Duodenal mucosa (tissue), 2 donors: ENCODE data around the gene DNER.

Experiments
- H3K27ac ChIP-seq: one replicate; pipeline ENCODE4 v1.7.0; 2013; ENCODE audit warnings: low read depth, low read length
- H3K27me3 ChIP-seq, 2 donors: one replicate each; pipeline ENCODE4 v1.7.0; 2013; ENCODE audit warnings: low read length in 2 of 2, control low read depth in 1 of 2; ENCODE audit not compliant: insufficient read depth in 2 of 2, control insufficient read depth in 1 of 2
- H3K36me3 ChIP-seq, 2 donors: one replicate each; pipeline ENCODE4 v1.7.0; 2013; ENCODE audit warnings: low read length in 2 of 2, control low read depth in 1 of 2; ENCODE audit not compliant: insufficient read depth in 2 of 2, control insufficient read depth in 1 of 2
- H3K4me1 ChIP-seq, 2 donors: one replicate each; pipeline ENCODE4 v1.7.0; 2013; ENCODE audit warnings: low read length in 2 of 2, control low read depth in 1 of 2; ENCODE audit not compliant: insufficient read depth in 2 of 2, control insufficient read depth in 1 of 2
- H3K4me3 ChIP-seq, 2 donors: one replicate each; pipeline ENCODE4 v1.7.0; 2013; ENCODE audit warnings: low read length in 2 of 2, low read depth in 1 of 2
- H3K9ac ChIP-seq, 2 donors: one replicate each; pipeline ENCODE4 v1.7.0; 2013; ENCODE audit warnings: low read length in 2 of 2, low read depth in 1 of 2
- H3K9me3 ChIP-seq, 2 donors: one replicate each; pipeline ENCODE4 v1.7.0; 2013; ENCODE audit warnings: low read length in 2 of 2, control low read depth in 1 of 2; ENCODE audit not compliant: control insufficient read depth in 1 of 2

The DNER gene

GRCh38 chr2:229582151-229582550 is 132.2 kb downstream of the DNER start:
- no peaks in the 10 kb centered on the region for H3K36me3 ChIP-seq
- no peak overlapping the region for H3K4me3 ChIP-seq
- no peak overlapping the region for H3K9ac ChIP-seq
- H3K27ac ChIP-seq: no peak overlapping the region
- peaks cover 3% of the 10 kb centered on the region in 2 donors for H3K27me3 ChIP-seq
- H3K9me3 ChIP-seq: no peaks in the 10 kb centered on the region
- no peaks in the 10 kb centered on the region for H3K4me1 ChIP-seq

DNA sequence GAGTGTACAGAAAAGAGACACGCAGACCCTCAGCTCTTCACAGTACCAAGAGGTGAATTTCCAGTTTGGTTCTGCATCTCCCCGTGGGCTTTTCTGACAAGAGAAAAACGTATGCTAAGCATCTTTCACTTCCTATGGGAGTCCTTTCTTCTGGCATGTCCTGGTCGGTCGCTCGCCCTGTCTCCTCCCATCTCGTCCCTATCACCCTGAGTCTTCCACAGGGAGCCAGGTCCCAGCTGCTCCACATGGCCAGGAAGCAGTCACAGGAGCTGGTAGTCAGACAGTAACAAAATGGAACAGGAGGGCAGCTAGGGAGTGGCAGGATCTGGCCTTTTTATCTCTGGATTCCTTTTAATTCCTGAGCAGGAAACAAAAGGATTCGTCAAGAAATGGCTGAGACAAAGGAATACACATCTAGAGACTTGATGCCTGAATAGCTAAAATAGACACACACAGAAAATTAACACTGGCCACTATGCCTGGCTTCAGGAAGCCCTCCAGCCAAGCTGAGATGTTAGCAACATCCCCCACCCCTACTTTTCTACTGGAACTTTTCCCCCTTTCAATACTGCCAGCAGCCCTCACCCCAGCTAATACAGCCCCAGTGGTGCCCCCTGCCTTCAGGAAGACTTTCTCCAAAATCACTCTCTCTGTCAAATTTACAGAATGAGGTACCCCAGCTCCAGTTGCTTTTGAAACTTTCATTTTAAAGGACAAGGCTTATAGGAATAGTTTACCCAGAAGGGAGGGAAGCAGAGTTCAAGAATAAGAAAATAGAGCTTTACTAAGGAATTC is 136.1 kb downstream of the DNER start:
- Histone ChIP-seq H3K4me1 (no peaks in the 10 kb centered on the region), H3K36me3 (no peaks in the 10 kb centered on the region), H3K27ac (no peak overlapping the region), H3K4me3 (no peak overlapping the region), H3K9ac (no peak overlapping the region), H3K27me3 (peaks cover 3% of the 10 kb centered on the region in 2 donors), H3K9me3 (no peaks in the 10 kb centered on the region)

GRCh38 chr2:229575569-229576315 is 138.6 kb downstream of the DNER start:
- H3K36me3 ChIP-seq: no peaks in the 10 kb centered on the region
- peaks cover 1 to 3% of the 10 kb centered on the region in 2 donors for H3K27me3 ChIP-seq
- no peak overlapping the region for H3K27ac ChIP-seq
- no peak overlapping the region for H3K4me3 ChIP-seq
- H3K4me1 ChIP-seq: no peaks in the 10 kb centered on the region
- no peaks in the 10 kb centered on the region for H3K9me3 ChIP-seq
- no peak overlapping the region for H3K9ac ChIP-seq

DNA sequence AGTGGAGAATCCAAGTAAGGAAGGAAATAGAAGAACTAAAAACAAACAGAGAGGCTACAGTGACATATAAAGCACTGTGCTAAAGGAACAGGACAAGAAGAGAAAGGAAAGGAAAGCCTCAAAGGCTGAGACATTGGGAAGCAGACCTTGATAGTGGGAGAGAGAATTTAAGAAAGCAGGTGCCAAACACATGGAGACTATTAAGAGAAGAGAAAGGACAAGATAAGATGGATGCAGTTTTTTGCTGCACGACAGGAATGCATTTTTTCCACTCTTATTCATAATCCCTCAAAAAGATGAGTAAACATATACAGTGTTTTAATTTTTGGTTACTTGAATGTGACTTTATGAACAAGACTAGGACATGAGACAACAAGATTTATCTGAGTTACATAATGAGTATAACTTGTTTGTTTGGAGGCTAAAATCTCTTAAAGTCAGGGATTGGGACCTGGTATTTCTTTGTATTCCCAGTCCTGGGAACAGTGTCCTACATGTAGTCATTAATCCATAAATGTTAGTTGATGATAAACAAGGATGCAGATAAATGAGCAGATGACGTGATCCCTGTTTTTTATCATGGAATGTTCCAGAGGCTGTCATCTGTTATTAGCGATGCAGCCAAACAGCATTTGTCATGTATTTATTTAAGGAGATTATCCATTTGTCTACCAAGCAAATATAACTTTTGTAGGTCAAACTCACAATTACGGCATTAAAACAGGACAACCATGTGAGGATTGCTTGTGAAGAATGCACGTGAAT is 141.7 kb downstream of the DNER start:
- Histone ChIP-seq H3K4me1 (no peaks in the 10 kb centered on the region), H3K9me3 (no peaks in the 10 kb centered on the region), H3K9ac (no peak overlapping the region), H3K27ac (no peak overlapping the region), H3K36me3 (no peaks in the 10 kb centered on the region), H3K27me3 (no peaks in the 10 kb centered on the region), H3K4me3 (no peak overlapping the region)

GRCh38 chr2:229571243-229571642 is 143.1 kb downstream of the DNER start:
- Histone ChIP-seq H3K4me3 (no peak overlapping the region), H3K27ac (no peak overlapping the region), H3K4me1 (no peaks in the 10 kb centered on the region), H3K27me3 (no peaks in the 10 kb centered on the region), H3K36me3 (no peaks in the 10 kb centered on the region), H3K9ac (no peak overlapping the region), H3K9me3 (no peaks in the 10 kb centered on the region)

- Histone ChIP-seq H3K4me3 (no peak overlapping the region), H3K27ac (no peak overlapping the region), H3K27me3 (no peaks in the 10 kb centered on the region), H3K9me3 (no peaks in the 10 kb centered on the region), H3K36me3 (no peaks in the 10 kb centered on the region), H3K9ac (no peak overlapping the region), H3K4me1 (no peaks in the 10 kb centered on the region)
Observed at GRCh38 chr2:229566370-229566769, 148.0 kb downstream of the DNER start.

- Histone ChIP-seq H3K36me3 (no peaks in the 10 kb centered on the region), H3K27me3 (no peaks in the 10 kb centered on the region), H3K27ac (no peak overlapping the region)
Observed at GRCh38 chr2:229564300-229564907, 150.0 kb downstream of the DNER start.

DNA sequence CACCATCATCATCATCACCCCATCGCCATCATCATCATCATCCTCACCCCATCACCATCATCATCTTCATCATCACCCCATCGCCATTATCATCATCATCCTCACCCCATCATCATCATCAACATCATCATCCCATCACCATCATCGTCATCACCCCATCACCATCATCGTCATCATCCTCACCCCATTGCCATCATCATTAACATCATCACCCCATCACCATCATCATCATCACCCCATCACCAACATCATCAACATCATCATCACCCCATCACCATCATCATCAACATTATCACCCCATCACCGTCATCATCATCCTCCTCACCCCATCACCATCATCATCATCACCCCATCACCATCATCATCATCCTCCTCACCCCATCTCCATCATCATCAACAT is 151.0 kb downstream of the DNER start:
- Histone ChIP-seq H3K4me1 (no peaks in the 10 kb centered on the region), H3K4me3 (no peak overlapping the region), H3K27ac (no peak overlapping the region), H3K27me3 (no peaks in the 10 kb centered on the region), H3K36me3 (no peaks in the 10 kb centered on the region), H3K9me3 (no peaks in the 10 kb centered on the region), H3K9ac (no peak overlapping the region)

More at GRCh38 chr2:229564300-229564907, 150.0 kb downstream of the DNER start:
- no peaks in the 10 kb centered on the region for H3K9me3 ChIP-seq
- H3K4me3 ChIP-seq: no peak overlapping the region
- H3K9ac ChIP-seq: no peak overlapping the region
- no peaks in the 10 kb centered on the region for H3K4me1 ChIP-seq

- Histone ChIP-seq H3K27ac (no peak overlapping the region), H3K36me3 (no peaks in the 10 kb centered on the region), H3K27me3 (no peaks in the 10 kb centered on the region), H3K4me3 (no peak overlapping the region), H3K9me3 (no peaks in the 10 kb centered on the region), H3K9ac (no peak overlapping the region), H3K4me1 (no peaks in the 10 kb centered on the region)
Observed at GRCh38 chr2:229562472-229563127, 151.8 kb downstream of the DNER start.
